GM21619 (cell line): ENCODE results near the gene SEZ6.

ENCODE experiments used
- ATAC-seq: cut with Tn5 transposase; IDR thresholded peaks from one replicate; pipeline ENCODE4 v1.9.1; 2021; ENCODE audit not compliant: unreplicated experiment

Gene SEZ6

DNA sequence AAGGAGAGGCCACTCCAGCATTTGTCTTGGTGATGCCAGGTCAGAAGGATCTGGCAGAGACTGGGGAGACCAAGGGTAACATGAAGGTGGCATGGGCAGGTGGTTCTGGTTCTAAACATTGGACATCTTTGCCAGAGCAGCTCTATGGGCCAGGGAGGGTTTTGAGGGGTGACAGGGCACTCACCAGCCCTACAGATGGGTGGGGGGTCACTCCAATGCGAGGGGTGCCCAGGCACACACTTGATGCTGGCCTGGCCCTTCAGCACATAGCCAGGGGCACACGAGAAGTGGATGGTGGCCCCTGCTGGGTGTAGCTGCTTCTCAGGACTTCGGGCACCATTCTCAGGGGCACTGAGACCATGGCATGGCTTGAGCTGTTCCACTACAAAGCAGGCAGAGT is 49.0 kb downstream of the SEZ6 start:
- ATAC-seq: no peak

GRCh38 chr17:28956112-28956511 is 49.7 kb downstream of the SEZ6 start:
- ATAC-seq: no peak

DNA sequence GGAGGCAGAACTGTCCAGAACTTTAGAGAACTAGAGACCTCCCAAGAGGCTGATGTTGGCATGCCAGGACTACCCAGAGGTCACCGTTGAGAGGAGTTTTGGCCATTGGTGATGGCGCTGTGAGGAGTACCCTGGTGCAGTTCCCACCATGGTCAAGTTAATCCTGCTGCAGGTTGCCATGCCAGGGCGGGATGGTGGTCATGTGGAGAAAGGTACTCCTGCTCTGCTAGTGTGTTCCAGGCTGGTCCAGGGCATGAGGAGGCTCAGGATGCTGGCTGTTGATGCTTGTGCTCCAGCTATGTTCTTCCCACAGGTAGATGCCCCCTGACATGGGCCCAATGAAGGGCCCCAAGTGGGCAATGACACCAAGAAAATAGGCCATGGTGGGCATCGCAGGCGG is 50.4 kb downstream of the SEZ6 start:
- ATAC-seq: no peak

DNA sequence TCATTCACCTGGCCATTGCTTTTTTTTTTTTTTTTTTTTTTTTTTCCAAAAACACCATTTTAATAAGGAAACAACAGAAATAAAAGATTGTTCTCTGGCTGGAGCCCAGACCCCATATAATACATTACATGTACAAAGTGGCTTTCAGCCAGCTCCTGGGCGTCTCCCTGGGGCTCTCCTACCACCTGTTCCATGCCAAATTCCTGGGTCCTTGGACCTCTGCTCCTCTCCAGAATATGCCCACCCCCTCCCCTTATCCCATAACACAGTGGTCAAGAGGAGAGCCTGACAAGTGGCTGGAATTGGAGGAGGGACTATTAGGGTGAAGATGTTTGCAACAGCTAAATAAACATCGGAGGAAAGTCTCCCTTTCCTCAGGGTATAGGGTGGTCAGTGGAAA is 50.9 kb downstream of the SEZ6 start:
- ATAC-seq: no peak

DNA sequence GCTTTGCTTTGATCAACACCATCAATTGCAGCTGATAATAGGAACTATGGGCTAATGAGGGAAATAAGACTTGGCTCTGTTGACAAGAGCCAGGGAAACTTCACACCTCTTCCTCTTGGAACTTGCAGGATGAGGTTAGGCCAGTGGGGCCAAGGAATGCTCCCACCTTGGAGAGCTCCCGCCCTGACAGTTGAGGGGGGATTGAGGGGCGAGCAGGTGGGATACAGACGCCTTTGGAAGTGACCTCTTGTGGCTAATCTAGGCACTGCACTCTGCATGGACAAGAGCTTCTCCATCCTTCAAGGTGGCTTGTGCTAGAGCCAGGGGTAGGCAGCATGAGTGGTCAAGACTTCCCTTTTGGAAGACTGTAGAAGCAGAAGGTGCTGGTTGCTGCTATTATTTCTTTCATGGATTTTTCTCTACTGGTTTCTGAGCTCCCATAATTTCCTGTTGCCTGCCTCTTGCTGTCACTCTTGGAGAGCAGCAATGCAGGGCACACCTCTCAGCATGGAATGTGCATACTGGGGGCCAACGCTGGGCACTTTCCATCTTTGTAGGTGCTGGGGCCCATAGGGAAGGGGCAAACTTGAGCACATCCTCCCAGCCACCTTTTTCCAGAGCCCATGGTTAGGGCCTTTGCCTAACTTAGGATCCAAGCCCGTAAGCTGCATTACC is 52.3 kb downstream of the SEZ6 start:
- no peak for ATAC-seq

DNA sequence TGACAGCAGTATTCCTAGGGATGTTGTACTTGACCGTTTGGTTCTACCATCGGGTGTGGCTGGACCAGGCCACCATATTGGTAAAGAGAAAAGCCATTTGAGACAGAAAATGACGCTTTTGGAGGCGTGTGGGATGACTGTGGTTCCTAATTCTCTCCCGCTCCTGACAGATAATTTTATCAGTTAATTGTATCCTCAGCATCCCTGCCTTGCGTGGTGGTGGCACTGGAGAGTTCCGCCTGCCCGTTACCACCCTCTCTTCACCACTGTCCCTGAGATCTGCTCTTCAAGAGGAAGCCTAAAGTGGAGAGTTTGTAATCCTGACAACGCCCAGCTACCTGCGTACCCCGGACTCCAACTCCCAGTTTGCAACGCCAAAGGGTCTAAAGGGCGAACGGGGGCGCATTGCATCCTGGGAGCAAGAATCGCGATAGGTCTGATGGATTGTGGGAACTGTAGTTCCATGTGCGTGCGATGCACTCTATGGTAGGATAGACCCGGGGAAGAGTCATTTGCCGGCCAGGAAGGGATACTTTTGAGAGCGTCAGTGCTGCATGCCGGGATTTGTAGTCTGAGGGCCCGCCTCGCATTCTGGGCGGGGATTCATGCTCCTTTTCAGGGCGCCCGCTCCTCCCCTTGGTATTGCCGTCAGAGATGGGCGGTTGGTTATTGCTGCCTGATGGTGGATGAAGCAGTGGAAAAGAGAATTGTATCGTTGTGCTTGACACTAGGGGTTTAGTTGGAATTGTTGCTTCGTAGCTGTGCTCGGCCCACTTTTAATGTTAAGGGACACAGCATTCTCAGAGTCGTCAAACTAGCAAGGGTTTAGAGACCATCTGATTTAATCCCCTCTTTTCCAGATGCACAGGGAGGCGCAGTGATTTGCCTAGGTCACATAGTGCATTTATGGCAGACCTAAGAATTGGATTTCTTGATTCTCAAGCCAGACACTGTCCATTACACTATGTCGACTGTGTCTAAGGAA is 53.5 kb downstream of the SEZ6 start:
- ATAC-seq: peak; percentile 59

- peak; percentile 46 for ATAC-seq
Observed at GRCh38 chr17:28951428-28951990, 54.3 kb downstream of the SEZ6 start, which contains the start of gene PHF12. PHF12 (minus strand) TSS chr17:28951518; CDS start chr17:28950960, 558 bp downstream.

DNA sequence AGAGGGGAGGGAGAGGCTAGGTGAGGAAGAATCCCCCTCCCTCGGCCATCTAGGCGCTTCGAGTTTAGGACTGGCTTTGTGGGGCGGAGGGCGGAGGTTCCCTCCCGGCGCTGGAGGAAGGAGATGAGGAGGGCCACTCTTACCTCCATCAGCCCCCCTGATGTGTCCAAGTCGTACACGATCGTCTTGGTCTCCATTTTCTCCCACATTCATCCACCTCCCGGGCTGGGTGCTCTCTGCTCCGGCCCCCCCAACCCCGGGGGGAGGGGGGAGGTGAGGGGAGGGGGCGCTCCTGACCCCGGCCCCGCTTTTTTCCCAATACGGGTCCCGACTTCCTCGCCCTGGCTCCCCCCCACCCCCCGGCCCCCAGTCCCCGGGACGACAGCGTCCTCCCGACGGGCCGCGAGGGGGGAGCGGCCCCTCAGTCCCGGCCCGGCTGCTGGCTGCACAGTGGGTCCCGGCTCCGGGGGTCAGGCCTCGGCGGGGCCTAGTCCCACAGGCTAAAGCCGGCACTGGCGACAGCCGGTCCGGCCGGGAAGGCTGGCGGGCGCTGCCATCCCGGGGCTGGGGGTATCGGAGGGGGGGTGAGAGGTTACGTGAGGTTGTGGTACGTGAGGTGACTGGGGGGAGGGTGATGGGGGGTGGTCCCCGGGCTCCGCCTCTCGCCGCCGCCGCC is 54.9 kb downstream of the SEZ6 start:
- ATAC-seq: no peak

- ATAC-seq: no peak
Observed at GRCh38 chr17:28950017-28950751, 55.6 kb downstream of the SEZ6 start.

GRCh38 chr17:28949185-28950016 is 56.4 kb downstream of the SEZ6 start:
- no peak for ATAC-seq

DNA sequence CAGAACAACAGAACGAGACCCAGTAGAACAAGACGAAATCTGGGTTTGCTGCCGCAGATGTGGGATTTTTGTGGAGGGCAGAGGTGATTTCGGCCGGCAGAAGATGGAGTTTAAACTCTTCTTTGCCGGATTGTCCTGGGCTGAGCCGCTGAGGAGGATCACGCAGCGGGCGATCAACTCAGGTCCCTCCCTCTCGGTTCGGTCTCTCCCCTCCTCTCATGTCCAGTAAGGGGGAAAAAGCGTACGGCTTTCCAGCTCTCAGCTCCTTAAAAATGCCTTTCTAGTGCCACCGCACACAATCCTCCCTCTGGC is 57.0 kb downstream of the SEZ6 start:
- ATAC-seq: no peak

GRCh38 chr17:28948342-28948741 is 57.5 kb downstream of the SEZ6 start:
- ATAC-seq: no peak

GRCh38 chr17:28947639-28948038 is 58.2 kb downstream of the SEZ6 start:
- ATAC-seq: no peak

DNA sequence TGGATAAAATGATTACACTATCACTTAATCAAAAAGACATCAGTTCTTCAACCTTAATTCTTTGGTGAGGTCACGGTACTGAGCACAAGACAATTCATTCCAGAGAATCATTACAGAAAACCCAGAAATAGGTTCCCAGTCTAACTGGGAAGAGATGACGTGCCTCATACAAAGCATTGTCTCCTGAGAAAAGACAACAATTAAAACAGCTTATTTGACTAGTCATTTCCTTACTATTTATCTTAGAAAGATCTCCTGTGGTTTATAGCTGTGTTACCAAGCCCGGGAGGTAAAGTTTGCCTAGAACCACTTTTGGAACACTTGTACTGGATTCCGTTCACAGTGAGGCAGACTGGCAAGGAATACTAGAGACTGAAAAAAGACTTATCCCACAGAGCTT is 59.6 kb downstream of the SEZ6 start:
- no peak for ATAC-seq

- no peak for ATAC-seq
Observed at GRCh38 chr17:28944862-28945741, 60.7 kb downstream of the SEZ6 start.

DNA sequence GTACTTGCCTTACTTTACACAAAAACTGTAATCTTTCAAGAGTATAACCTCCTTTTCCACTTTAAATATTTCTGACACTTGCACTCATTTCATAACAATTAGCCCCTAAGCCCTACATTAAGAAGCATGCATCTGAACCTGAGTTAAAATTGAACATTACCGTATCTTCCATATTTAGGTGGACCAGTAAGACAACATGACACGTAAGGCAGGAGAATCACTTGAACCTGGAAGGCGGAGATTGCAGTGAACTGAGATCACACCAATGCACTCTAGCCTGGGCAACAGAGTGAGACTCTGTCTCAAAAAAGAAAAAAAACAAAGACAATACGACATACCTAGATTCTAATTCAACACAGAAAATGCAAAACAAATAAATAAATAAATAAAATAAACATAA is 61.5 kb downstream of the SEZ6 start:
- no peak for ATAC-seq

DNA sequence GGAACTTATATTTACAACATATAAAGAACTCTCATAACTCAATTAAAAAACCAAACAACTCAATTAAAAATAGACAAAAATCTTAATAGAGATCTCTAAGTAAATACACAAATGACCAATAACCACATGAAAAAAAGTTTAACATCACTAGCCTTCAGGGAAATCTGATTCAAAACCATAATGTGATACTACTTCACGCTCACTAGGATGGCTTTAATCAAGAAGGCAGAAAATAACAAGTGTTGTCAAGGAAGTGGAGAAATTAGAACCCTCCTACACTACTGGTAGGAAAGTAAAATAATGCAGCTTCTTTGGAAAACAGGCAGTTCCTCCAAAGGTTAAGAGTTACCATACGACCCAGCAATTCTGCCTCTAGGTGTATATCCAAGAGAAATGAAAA is 62.9 kb downstream of the SEZ6 start:
- no peak for ATAC-seq

- ATAC-seq: no peak
Observed at GRCh38 chr17:28941251-28941650, 64.6 kb downstream of the SEZ6 start.

- no peak for ATAC-seq
Observed at GRCh38 chr17:28940675-28941074, 65.2 kb downstream of the SEZ6 start.
